Epithelial cell of esophagus (primary cell): Measurements from ENCODE around the gene VPS50.
A peak's percentile ranks its signal among the peaks of the same experiment; 100 is the strongest.

Experiments
- DNase-seq: peaks from one replicate; pipeline ENCODE4 v3.0.0; 2010; ENCODE audit warnings: low read depth
- H3K4me3 ChIP-seq: 2 replicates; pipeline ENCODE4 v1.5.1; 2011; ENCODE audit warnings: mild to moderate bottlenecking, low read length, control low read depth
- TF ChIP-seq, protein P1 (sequence below): IDR thresholded peaks from 2 replicates; pipeline ENCODE4 v1.5.1; 2011; ENCODE audit warnings: low read depth, mild to moderate bottlenecking, low read length, control low read depth, inconsistent platforms; ENCODE audit not compliant: insufficient read depth; ENCODE audit errors: missing control alignments

The VPS50 gene

DNA sequence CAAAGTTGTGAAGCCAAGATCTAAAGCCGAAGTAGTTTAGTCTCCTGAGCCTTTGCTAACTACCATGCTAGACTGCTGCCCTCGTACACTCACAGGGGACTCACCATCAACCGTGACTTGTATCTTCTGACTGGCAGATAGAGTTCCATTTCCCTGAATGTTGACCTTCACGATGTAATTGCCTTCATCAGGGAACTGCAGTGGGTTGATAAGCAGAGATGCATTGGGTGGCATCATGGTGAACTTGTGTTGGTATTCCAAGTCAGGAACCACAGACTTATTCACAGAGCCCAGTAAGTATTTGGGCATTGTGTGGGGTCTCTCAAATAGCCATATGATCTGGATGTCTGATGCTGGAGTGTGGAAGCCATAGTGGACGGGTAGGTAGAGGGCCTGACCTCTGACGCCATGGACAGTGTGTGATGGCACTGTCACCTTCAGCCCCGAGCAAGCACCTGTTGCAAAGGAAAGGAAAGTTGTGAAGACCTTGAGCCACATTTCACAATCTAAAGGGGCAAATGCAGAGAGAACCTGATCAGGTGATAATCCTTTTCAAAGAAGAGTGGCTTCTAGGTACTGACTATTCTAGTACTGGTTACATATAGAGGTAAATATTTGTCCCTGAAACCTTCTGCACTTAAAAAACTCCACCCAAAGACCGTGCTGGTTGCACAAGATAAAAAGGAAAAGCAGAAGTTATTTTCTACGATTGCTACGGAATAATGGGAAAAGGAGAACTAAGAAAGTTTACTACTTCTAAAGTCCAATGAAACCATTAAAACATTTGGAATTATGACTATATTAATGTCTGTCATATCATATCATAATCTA lies 13.0 kb upstream of the VPS50 start:
- no peak for DNase-seq
- no peak overlapping the region for H3K4me3 ChIP-seq
- TF ChIP-seq, protein P1, sequence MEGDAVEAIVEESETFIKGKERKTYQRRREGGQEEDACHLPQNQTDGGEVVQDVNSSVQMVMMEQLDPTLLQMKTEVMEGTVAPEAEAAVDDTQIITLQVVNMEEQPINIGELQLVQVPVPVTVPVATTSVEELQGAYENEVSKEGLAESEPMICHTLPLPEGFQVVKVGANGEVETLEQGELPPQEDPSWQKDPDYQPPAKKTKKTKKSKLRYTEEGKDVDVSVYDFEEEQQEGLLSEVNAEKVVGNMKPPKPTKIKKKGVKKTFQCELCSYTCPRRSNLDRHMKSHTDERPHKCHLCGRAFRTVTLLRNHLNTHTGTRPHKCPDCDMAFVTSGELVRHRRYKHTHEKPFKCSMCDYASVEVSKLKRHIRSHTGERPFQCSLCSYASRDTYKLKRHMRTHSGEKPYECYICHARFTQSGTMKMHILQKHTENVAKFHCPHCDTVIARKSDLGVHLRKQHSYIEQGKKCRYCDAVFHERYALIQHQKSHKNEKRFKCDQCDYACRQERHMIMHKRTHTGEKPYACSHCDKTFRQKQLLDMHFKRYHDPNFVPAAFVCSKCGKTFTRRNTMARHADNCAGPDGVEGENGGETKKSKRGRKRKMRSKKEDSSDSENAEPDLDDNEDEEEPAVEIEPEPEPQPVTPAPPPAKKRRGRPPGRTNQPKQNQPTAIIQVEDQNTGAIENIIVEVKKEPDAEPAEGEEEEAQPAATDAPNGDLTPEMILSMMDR, result no peak

DNA sequence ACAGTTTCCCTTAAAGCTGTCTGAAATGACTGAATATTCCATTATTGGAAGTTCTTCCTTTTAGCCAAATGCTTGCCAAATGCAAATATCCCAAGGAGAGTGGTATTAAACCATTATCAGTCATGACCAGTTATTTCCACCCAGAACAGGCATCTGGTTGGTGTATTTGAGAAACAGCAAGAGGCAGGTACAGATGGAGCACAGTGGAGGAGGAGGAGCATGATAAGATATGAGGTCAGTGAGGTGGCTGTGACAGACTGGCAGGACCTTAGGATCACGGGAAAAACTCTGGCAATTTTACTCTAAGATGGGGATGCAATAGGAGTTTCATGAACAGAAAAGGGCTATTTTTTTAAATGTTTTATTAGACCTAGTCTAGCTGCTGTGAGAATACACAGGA lies 12.3 kb upstream of the VPS50 start:
- TF ChIP-seq, protein P1, result no peak
- no peak overlapping the region for H3K4me3 ChIP-seq
- no peak for DNase-seq

DNA sequence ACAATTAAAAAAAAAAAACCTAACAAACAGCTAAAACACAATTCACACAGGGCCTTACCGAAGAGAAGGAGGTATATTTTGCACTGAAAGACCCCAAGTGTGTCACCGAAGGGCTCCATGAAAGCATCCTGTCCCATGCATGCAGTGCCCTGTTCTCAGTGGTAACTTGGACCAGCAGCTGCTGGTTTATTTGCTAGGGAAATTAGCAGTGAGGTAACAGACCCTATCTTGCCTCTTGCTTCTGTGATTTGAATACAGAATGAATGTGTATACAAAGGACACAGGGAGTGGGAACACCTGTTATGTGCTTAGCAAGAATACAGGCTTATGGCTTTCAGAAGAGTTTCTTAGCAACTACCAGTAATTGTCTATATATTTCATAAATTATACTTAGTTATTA lies 5.9 kb upstream of the VPS50 start, which contains the start of gene HEPACAM2:
TSS of gene HEPACAM2 (minus strand) at position 160 of the 400 bp plus-strand sequence.
- no peak within 1 kb of the TSS for H3K4me3 ChIP-seq
- TF ChIP-seq, protein P1, result no peak
- no peak for DNase-seq

DNA sequence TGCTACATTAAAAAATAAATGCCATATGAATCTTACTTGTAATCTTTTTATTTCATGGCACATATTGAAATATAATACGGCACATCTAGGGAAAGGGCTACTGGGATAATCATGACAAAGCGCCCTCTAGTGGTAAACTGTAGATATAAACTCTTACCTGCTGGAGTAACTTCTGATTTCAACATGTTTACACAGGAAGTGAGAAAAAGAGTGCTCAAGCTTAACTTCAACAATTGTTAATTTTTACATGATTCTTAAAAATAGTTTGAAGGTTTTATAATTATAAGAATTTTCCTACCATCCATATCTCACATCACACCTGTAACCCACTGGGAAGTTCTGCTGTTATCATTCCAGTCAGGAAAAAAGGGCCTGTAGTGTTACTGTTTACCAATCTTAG lies 3.9 kb upstream of the VPS50 start:
- DNase-seq, result peak; percentile 76
- TF ChIP-seq, protein P1, result peak; percentile 61
- H3K4me3 ChIP-seq, result no peak overlapping the region

DNA sequence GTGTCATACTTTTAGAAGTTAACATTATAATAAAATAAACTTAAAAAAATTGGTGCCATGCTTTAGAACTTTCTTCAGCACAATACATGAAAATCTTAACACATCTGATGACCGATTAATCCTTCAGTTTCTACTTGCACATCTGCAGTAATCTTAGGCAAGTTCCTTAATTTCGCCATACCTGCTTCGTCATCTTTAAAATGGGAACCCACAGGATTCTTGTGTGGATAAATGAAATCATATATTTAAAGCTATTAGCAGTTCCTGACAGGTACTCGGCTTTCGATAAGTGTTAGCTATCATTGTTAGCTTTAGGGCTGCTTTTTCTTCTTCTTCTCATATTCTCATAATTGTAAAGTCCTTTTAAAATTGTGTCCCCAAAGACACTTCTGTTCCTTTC lies 907 bp upstream of the VPS50 start:
- peak overlapping the region; percentile 85 for H3K4me3 ChIP-seq
- DNase-seq, result peak; percentile 84
- TF ChIP-seq, protein P1, result no peak

DNA sequence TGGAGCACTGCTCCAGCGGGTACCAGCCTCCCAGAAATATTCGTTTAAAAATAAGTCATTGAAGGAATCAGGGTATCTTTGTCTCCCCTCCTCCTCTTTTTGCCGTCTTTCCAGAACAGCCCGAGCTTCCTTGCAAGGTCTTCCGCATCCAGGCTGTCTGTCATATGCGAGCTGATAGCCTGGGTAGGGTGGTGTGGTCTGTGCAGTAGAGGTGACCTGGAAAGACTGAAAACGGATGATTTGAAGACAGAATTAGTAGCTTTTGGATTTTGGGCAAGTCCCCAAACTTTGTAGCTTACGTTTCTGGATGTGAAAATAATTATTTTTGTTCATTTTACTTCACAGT lies 480 bp downstream of the VPS50 start:
- peak; percentile 12 for DNase-seq
- peak overlapping the region; percentile 85 for H3K4me3 ChIP-seq
- TF ChIP-seq, protein P1, result no peak

DNA sequence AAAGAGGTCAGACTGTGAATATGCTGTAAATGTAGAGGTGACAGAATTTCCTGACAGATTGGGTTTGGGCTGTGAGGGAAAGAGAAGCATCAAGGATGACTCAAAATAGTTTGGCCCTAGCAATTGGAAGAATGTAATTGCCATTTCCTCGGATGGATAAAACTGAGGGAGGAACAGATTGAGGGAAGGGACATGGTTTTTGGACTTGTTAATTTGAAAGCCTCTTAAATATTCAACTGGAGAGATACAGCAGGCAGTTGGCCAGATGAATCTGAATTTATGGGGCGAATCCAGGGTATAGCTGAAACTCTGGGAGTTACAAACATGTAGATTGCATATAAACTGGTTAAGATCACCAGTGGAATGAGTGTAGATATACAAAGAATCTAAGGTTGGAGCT lies 3.4 kb downstream of the VPS50 start:
- no peak overlapping the region for H3K4me3 ChIP-seq
- TF ChIP-seq, protein P1, result no peak
- no peak for DNase-seq
